OCI-LY7 (cell line): ENCODE measurements around the gene ARL13A. TPM values are rescaled to one million over a fixed set of nuclear protein-coding genes. Genes with fewer than 3 reads are reported as not detected.

ENCODE experiments used
- BruUV-seq: library from RNA; stranded (reverse); fragments of 400-500 nt; replicated peaks from 2 replicates; lab custom pipeline; 2021; lab: Mats Ljungman, UMichigan
- CTCF ChIA-PET: fragments of 300-600 bp; sonication (Branson Sonifier 250); formaldehyde crosslinking; loops from one replicate; lab custom pipeline; 2022; ENCODE audit warnings: antibody characterized with exemption; ENCODE audit not compliant: unreplicated experiment; lab: Charles Lee
- POLR2A ChIA-PET: fragments of 300-600 bp; sonication (Branson Sonifier 250); formaldehyde crosslinking; loops from one replicate; lab custom pipeline; 2022; ENCODE audit warnings: antibody characterized with exemption; lab: Charles Lee
- DNase-seq: peaks from one replicate; pipeline ENCODE4 v3.0.0-alpha.2; 2015; ENCODE audit warnings: low spot score
- H2AFZ ChIP-seq: fragments of 200-600 bp; sonication (generic), shearing (Covaris generic); 2 replicates; pipeline ENCODE4 v1.6.1; 2014; ENCODE audit warnings: mild to moderate bottlenecking, antibody characterized with exemption, low read length, moderate library complexity
- H3K27ac ChIP-seq: fragments of 200-600 bp; sonication (generic); 2 replicates; pipeline ENCODE4 v1.5.1; 2014; ENCODE audit warnings: mixed run types, low read depth, mild to moderate bottlenecking, moderate library complexity, low read length, inconsistent platforms; ENCODE audit not compliant: poor library complexity, severe bottlenecking
- H3K36me3 ChIP-seq: fragments of 200-600 bp; sonication (generic); 2 replicates; pipeline ENCODE4 v1.6.1; 2014; ENCODE audit warnings: mild to moderate bottlenecking, antibody characterized with exemption, low read length, moderate library complexity, mixed read lengths; ENCODE audit not compliant: insufficient read depth
- H3K4me1 ChIP-seq: fragments of 200-600 bp; sonication (generic); 2 replicates; pipeline ENCODE4 v1.5.1; 2014; ENCODE audit warnings: mild to moderate bottlenecking, low read length; ENCODE audit not compliant: insufficient read depth, poor library complexity, severe bottlenecking
- H3K4me2 ChIP-seq: fragments of 200-600 bp; sonication (generic); 2 replicates; pipeline ENCODE4 v1.6.1; 2014; ENCODE audit warnings: mild to moderate bottlenecking, low read length
- H3K4me3 ChIP-seq: fragments of 200-600 bp; sonication (generic); 2 replicates; pipeline ENCODE4 v1.5.1; 2014; ENCODE audit warnings: mild to moderate bottlenecking, low read depth, low read length; ENCODE audit not compliant: poor library complexity, severe bottlenecking
- H3K79me2 ChIP-seq: fragments of 200-600 bp; sonication (generic); 2 replicates; pipeline ENCODE4 v1.6.1; 2016; ENCODE audit warnings: low read depth, mild to moderate bottlenecking, low read length, moderate library complexity, mixed read lengths; ENCODE audit not compliant: insufficient read depth
- H3K9me2 ChIP-seq: fragments of 200-600 bp; sonication (generic); 2 replicates; pipeline ENCODE4 v1.6.1; 2016; ENCODE audit warnings: mild to moderate bottlenecking, low read length, mixed read lengths; ENCODE audit not compliant: insufficient read depth
- H3K9me3 ChIP-seq: fragments of 200-600 bp; sonication (generic); 2 replicates; pipeline ENCODE4 v1.6.1; 2014; ENCODE audit warnings: mild to moderate bottlenecking, mixed run types, low read length, mixed read lengths
- H4K20me1 ChIP-seq: fragments of 200-600 bp; sonication (generic); 2 replicates; pipeline ENCODE4 v1.6.1; 2014; ENCODE audit warnings: mild to moderate bottlenecking, antibody characterized with exemption, low read length, moderate library complexity, mixed read lengths; ENCODE audit not compliant: insufficient read depth
- EZH2phosphoT487 ChIP-seq: fragments of 200-600 bp; sonication (generic); IDR thresholded peaks from 2 replicates; pipeline ENCODE4 v1.6.1; 2018; ENCODE audit warnings: low read depth, borderline replicate concordance, mild to moderate bottlenecking, mixed run types, antibody characterized with exemption, low read length, moderate library complexity, mixed read lengths
- intact Hi-C: fragments of 100-400 bp; cut with micrococcal nuclease; formaldehyde crosslinking; loops from one replicate; pipeline ENCODE4 v1.10.0; 2022; ENCODE audit not compliant: unreplicated experiment
- total RNA-seq, 2 experiments: library from RNA; depleted of rRNA in 1 of 2; stranded (reverse); fragments of >200 nt in 1 of 2; shearing (Covaris generic) in 1 of 2; gene quantifications; 2 replicates each; pipeline ENCODE4 v1.2.3, GENCODE V29; 2014 to 2022
- TF ChIP-seq, protein P1 (sequence below): fragments of 200-600 bp; sonication (generic); conservative IDR thresholded peaks from 2 replicates; pipeline ENCODE4 v1.5.1; 2014; ENCODE audit warnings: mild to moderate bottlenecking, antibody characterized with exemption, low read length, moderate library complexity, mixed read lengths

The ARL13A gene
- total RNA-seq, 2 experiments from 2014 or later: not detected

DNA sequence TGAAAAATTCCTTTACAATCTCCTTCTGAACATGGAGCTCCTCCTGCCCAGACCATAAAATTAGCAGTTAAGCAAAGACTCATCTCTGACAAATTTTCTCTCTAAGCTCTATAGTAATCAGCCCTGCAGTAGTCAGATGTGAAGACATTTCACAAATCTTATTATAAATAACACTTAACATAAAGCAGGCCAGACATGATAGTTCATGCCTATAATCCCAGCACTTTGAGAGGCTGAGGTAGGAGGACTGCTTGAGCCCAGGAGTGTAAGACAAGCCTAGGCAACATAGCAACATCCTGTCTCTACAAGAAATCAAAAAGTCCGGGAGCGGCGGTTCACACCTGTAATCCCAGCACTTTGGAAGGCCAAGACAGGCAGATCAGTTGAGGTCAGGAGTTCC lies 52.5 kb downstream of the ARL13A start:
- Histone ChIP-seq H3K4me3 (no peak overlapping the region), H3K27ac (no peak overlapping the region), H2AFZ (no peak overlapping the region), H3K4me2 (no peak overlapping the region), H4K20me1 (no peaks in the 10 kb centered on the region), H3K79me2 (no peaks in the 10 kb centered on the region), H3K4me1 (no peaks in the 10 kb centered on the region), H3K36me3 (peaks cover 44% of the 10 kb centered on the region), H3K9me3 (no peaks in the 10 kb centered on the region), H3K9me2 (no peaks in the 10 kb centered on the region)
- intact Hi-C loops: no loop called here
- CTCF ChIA-PET: no interaction called here
- TF ChIP-seq EZH2phosphoT487: no peak
- TF ChIP-seq, protein P1, sequence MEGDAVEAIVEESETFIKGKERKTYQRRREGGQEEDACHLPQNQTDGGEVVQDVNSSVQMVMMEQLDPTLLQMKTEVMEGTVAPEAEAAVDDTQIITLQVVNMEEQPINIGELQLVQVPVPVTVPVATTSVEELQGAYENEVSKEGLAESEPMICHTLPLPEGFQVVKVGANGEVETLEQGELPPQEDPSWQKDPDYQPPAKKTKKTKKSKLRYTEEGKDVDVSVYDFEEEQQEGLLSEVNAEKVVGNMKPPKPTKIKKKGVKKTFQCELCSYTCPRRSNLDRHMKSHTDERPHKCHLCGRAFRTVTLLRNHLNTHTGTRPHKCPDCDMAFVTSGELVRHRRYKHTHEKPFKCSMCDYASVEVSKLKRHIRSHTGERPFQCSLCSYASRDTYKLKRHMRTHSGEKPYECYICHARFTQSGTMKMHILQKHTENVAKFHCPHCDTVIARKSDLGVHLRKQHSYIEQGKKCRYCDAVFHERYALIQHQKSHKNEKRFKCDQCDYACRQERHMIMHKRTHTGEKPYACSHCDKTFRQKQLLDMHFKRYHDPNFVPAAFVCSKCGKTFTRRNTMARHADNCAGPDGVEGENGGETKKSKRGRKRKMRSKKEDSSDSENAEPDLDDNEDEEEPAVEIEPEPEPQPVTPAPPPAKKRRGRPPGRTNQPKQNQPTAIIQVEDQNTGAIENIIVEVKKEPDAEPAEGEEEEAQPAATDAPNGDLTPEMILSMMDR: no peak
- POLR2A ChIA-PET: no interaction called here
- no peak for DNase-seq
- BruUV-seq: no TSS peak

DNA sequence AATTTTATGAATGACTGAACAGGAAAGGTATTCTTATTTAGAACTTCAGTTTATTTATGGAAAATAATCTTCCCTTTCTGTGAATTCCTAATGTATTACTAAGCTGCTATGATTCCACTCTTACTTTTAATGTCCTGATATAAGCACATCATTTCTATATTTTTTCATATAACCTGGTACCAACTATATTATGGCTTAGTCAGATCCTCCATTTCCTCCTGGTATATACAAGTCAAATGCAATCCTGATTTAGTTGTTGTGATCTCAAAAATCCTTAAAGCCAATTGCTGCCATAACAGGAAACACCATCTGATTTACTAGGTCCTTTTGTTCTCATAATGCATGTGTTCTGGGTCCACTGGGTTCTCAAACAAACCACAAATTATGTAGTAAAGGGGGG lies 55.6 kb downstream of the ARL13A start:
- H3K36me3 ChIP-seq: peaks cover 34% of the 10 kb centered on the region
- no peak overlapping the region for H3K4me2 ChIP-seq
- no TSS peak for BruUV-seq
- DNase-seq: no peak
- intact Hi-C loops: no loop called here
- H3K9me2 ChIP-seq: no peaks in the 10 kb centered on the region
- H3K4me3 ChIP-seq: no peak overlapping the region
- H3K9me3 ChIP-seq: no peaks in the 10 kb centered on the region
- H3K27ac ChIP-seq: no peak overlapping the region
- no peaks in the 10 kb centered on the region for H3K4me1 ChIP-seq
- ChIA-PET POLR2A (no interaction called here), CTCF (no interaction called here)
- no peaks in the 10 kb centered on the region for H4K20me1 ChIP-seq
- TF ChIP-seq EZH2phosphoT487: no peak
- TF ChIP-seq, protein P1: no peak
- H2AFZ ChIP-seq: no peak overlapping the region
- H3K79me2 ChIP-seq: no peaks in the 10 kb centered on the region

DNA sequence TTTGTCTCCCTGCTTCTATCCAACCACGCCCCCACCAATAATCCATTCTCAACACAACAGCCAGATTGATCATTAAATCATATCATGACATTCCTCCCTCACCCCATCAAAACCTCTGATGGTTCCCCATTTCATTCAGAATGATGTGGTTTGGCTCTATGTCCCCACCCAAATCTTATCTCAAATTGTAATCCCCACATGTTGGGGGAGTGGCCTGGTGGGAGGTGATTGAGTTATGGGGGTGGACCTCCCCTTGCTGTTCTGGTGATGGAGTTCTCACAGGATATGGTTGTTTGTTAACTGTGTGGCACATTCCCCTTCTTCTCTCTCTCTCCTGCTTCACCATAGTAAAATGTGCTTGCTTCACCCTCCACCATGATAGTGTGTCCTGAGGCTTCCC lies 59.1 kb downstream of the ARL13A start:
- H3K36me3 ChIP-seq: peaks cover 24% of the 10 kb centered on the region
- no peak overlapping the region for H3K27ac ChIP-seq
- ChIA-PET CTCF (no interaction called here), POLR2A (no interaction called here)
- H3K4me1 ChIP-seq: no peaks in the 10 kb centered on the region
- TF ChIP-seq, protein P1: no peak
- TF ChIP-seq EZH2phosphoT487: no peak
- H3K4me3 ChIP-seq: no peak overlapping the region
- H3K9me3 ChIP-seq: no peaks in the 10 kb centered on the region
- H4K20me1 ChIP-seq: no peaks in the 10 kb centered on the region
- no TSS peak for BruUV-seq
- no peak overlapping the region for H2AFZ ChIP-seq
- no peak for DNase-seq
- no peaks in the 10 kb centered on the region for H3K9me2 ChIP-seq
- intact Hi-C loops: no loop called here
- H3K79me2 ChIP-seq: no peaks in the 10 kb centered on the region
- H3K4me2 ChIP-seq: no peak overlapping the region
